ENCODE data around the gene PI4K2B. TPM values are rescaled to one million over a fixed set of nuclear protein-coding genes. Genes with fewer than 3 reads are reported as not detected.
"Not testable (repeated sequence)": the region's sequence is repeated elsewhere in the genome, so short reads cannot be mapped to it uniquely, and the experiment has no call there.

PI4K2B gene
- 8.3 and 13.9 TPM in 2 replicates for total RNA-seq
- 3.7 TPM for polyA plus RNA-seq (2012)

GRCh38 chr4:25233737-25234389, at the start of gene PI4K2B:
PI4K2B (plus strand) TSS chr4:25234033; CDS start chr4:25234164, 131 bp downstream.
- DNase-seq (ENCODE audit: low read depth), result peak; percentile 89

- peak; percentile 20 for DNase-seq (ENCODE audit: low read depth)
Observed at GRCh38 chr4:25184056-25184455, 49.8 kb upstream of the PI4K2B start.

- no peak for DNase-seq (ENCODE audit: low read depth)
Observed at GRCh38 chr4:25190407-25190806, 43.4 kb upstream of the PI4K2B start.

- DNase-seq (ENCODE audit: low read depth), result no peak
Observed at GRCh38 chr4:25198713-25199112, 35.1 kb upstream of the PI4K2B start.

- no peak for DNase-seq (ENCODE audit: low read depth)
Observed at GRCh38 chr4:25207997-25208396, 25.8 kb upstream of the PI4K2B start.

GRCh38 chr4:25209702-25210101, 24.1 kb upstream of the PI4K2B start:
- no peak for DNase-seq (ENCODE audit: low read depth)

- DNase-seq (ENCODE audit: low read depth), result no peak
Observed at GRCh38 chr4:25211721-25212120, 22.1 kb upstream of the PI4K2B start.

GRCh38 chr4:25212822-25213221, 21.0 kb upstream of the PI4K2B start:
- no peak for DNase-seq (ENCODE audit: low read depth)

GRCh38 chr4:25213347-25213979, 20.4 kb upstream of the PI4K2B start:
- DNase-seq (ENCODE audit: low read depth), result no peak

- DNase-seq (ENCODE audit: low read depth), result not testable (repeated sequence)
Observed at GRCh38 chr4:25214750-25215149, 19.1 kb upstream of the PI4K2B start.

- no peak for DNase-seq (ENCODE audit: low read depth)
Observed at GRCh38 chr4:25215511-25215910, 18.3 kb upstream of the PI4K2B start.

- DNase-seq (ENCODE audit: low read depth), result no peak
Observed at GRCh38 chr4:25221377-25221776, 12.5 kb upstream of the PI4K2B start.

GRCh38 chr4:25223802-25224375, 9.9 kb upstream of the PI4K2B start:
- peak; percentile 43 for DNase-seq (ENCODE audit: low read depth)

- DNase-seq (ENCODE audit: low read depth), result no peak
Observed at GRCh38 chr4:25229804-25230203, 4.0 kb upstream of the PI4K2B start.

GRCh38 chr4:25233194-25233593, 639 bp upstream of the PI4K2B start:
- no peak for DNase-seq (ENCODE audit: low read depth)

GRCh38 chr4:25234390-25235370, 847 bp downstream of the PI4K2B start:
- DNase-seq (ENCODE audit: low read depth), result peak; percentile 82

GRCh38 chr4:25235401-25235800, 1.6 kb downstream of the PI4K2B start:
- no peak for DNase-seq (ENCODE audit: low read depth)

- DNase-seq (ENCODE audit: low read depth), result not testable (repeated sequence)
Observed at GRCh38 chr4:25236030-25236429, 2.2 kb downstream of the PI4K2B start.

GRCh38 chr4:25236971-25237370, 3.1 kb downstream of the PI4K2B start:
- no peak for DNase-seq (ENCODE audit: low read depth)

GRCh38 chr4:25238052-25238451, 4.2 kb downstream of the PI4K2B start:
- no peak for DNase-seq (ENCODE audit: low read depth)

- DNase-seq (ENCODE audit: low read depth), result not testable (repeated sequence)
Observed at GRCh38 chr4:25239528-25239927, 5.7 kb downstream of the PI4K2B start.

Measured in myocyte (in vitro differentiated cells).